Lung (tissue), 16 donors: ENCODE measurements around the gene UTP4. TPM values are rescaled to one million over a fixed set of nuclear protein-coding genes. Genes with fewer than 3 reads are reported as not detected.

Experiments used
- ATAC-seq: fragments of 200-7000 bp; cut with Tn5 transposase; one replicate; pipeline ENCODE4 v1.9.1; 2020; ENCODE audit warnings: moderate number of reproducible peaks; ENCODE audit not compliant: insufficient read depth, low FRiP score
- DNase-seq, 3 donors: peaks; one replicate each; pipeline ENCODE4 v3.0.0-alpha.2; 2013 to 2017
- H3K27ac ChIP-seq, 2 donors: one replicate each; pipeline ENCODE4 v1.5.1; 2013; ENCODE audit warnings: mild to moderate bottlenecking in 2 of 2, moderate library complexity in 2 of 2, control low read depth in 1 of 2, inconsistent platforms in 1 of 2, low read depth in 1 of 2, low read length in 1 of 2
- H3K27me3 ChIP-seq, 3 donors: one replicate each; pipeline ENCODE4 v1.5.1; 2013; ENCODE audit warnings: low read length in 2 of 3; ENCODE audit not compliant: control insufficient read depth in 3 of 3, insufficient read depth in 3 of 3
- H3K36me3 ChIP-seq, 4 donors: one replicate each; pipeline ENCODE4 v1.5.1; 2013; ENCODE audit warnings: low read length in 4 of 4, mild to moderate bottlenecking in 1 of 4, moderate library complexity in 1 of 4; ENCODE audit not compliant: control insufficient read depth in 4 of 4, insufficient read depth in 4 of 4
- H3K4me1 ChIP-seq, 5 donors: one replicate each; pipeline ENCODE4 v1.5.1; 2013; ENCODE audit warnings: low read length in 5 of 5, mild to moderate bottlenecking in 2 of 5, moderate library complexity in 1 of 5; ENCODE audit not compliant: control insufficient read depth in 5 of 5, insufficient read depth in 5 of 5
- H3K4me3 ChIP-seq: one replicate; pipeline ENCODE4 v1.5.1; 2013; ENCODE audit warnings: mild to moderate bottlenecking, control low read depth, moderate library complexity
- H3K9ac ChIP-seq, 2 donors: one replicate each; pipeline ENCODE4 v1.5.1; 2013; ENCODE audit warnings: low read length in 2 of 2, control low read depth in 1 of 2; ENCODE audit not compliant: insufficient read depth in 1 of 2
- H3K9me3 ChIP-seq, 4 donors: one replicate each; pipeline ENCODE4 v1.5.1; 2013; ENCODE audit warnings: low read length in 3 of 4, mild to moderate bottlenecking in 1 of 4, moderate library complexity in 1 of 4; ENCODE audit not compliant: control insufficient read depth in 4 of 4, insufficient read depth in 3 of 4
- WGBS, 2 donors: extraction: QIAGEN DNeasy Blood & Tissue Kit; methylation state at CpG; one replicate each; pipeline ENCODE4 v1.1.7; 2013; 5-methylcytosine and 5-hydroxymethylcytosine counted together
- long read RNA-seq, 5 donors: transcript quantifications; one replicate each; lab custom pipeline, GENCODE V29; 2026
- polyA plus RNA-seq, 2 donors: library from polyadenylated mRNA; stranded (reverse); fragments of 200-250 nt; gene quantifications; one replicate each; pipeline ENCODE4 v1.2.1, GENCODE V29; 2013
- total RNA-seq, 2 donors: library from RNA; depleted of rRNA in 1 of 2; stranded (reverse); fragments of >200 nt in 1 of 2; gene quantifications; one replicate each; pipeline ENCODE4 v1.2.1, GENCODE V29; 2014 to 2021
- TF ChIP-seq, protein P1 (sequence below): IDR thresholded peaks from 2 replicates; pipeline ENCODE4 v1.5.1; 2012; ENCODE audit warnings: mild to moderate bottlenecking; ENCODE audit errors: control extremely low read depth, extremely low read depth
- donor health status: control.
- donor health status: control.
- donor health status: Bipolar disorder and iron deficiency.
- donor health status: healthy.
- donor health status: DM: yes; HTN: yes; CAD: no.

UTP4 gene
- total RNA-seq (10 to 100 TPM; 18.1 to 34.5 TPM), polyA plus RNA-seq (10 to 100 TPM; 21.4 to 30.5 TPM)
- long read RNA-seq, donor 1, partial matches to known transcripts = 0 of 3 reads
- long read RNA-seq, donor 1, other reads (novel, unspliced or antisense) = 0 of 3 reads
- long read RNA-seq, donor 2, partial matches to known transcripts = 0 of 1 reads
- long read RNA-seq, donor 2, other reads (novel, unspliced or antisense) = 0 of 1 reads
- long read RNA-seq, donor 3, full-length matches to known transcripts = 3 of 24 reads
- long read RNA-seq, donor 3, partial matches to known transcripts = 9 of 24 reads
- long read RNA-seq, donor 3, other reads (novel, unspliced or antisense) = 12 of 24 reads
- long read RNA-seq, donor 4, partial matches to known transcripts = 0 of 1 reads
- long read RNA-seq, donor 4, other reads (novel, unspliced or antisense) = 0 of 1 reads
- long read RNA-seq, donor 5, transcript UTP4-201 (17 exons, 2,322 nt) = major isoform, 5 of 13 reads
- long read RNA-seq, donor 5, partial matches to known transcripts = 6 of 13 reads
- long read RNA-seq, donor 5, other reads (novel, unspliced or antisense) = 0 of 13 reads

DNA sequence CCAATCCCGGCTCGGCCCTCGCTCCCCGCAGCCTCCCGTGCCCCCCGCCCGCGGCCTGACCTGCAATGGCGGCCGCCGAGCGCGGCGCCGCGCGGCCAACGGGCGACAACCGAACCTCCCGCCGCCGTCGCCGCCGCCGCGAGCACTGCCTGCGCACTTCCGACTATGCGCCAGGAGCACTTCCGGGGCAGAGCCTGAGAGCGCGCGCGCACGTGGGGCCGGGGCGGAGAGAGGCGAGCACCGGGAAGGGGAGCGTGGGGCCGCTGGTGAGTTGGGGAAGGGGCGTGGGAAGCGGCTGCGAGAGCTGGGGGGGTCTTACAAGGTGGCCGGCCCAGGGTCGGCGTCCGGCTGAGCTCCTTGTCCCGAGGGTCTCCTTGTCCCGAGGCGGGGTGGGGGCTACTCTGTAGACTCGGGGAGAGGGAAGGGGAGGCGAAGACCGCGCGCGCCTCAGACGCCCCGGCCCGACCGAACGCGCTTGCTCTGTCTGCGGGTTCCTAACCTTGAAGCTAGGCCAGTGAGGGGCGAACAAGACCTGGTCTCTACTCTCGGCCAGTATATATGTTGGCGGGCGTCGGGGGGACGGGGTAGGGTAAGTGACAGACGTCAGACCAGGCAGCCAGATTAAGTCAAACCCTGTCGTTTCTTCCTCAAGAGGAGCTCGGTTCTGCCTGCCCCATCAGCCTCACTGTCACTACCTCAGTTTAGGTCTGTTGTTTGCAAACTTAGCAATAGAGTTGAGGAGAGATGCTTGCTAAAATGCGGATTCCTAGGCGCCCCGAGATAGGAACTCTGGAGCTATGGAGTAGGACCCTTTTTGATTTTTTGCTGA, at the start of gene UTP4, which contains the start of gene CHTF8:
Gene UTP4, plus strand, starts transcription at position 226 of the 829 bp plus-strand sequence. CDS start 811 bp downstream, outside the sequence.
Gene CHTF8, minus strand, starts transcription at position 165 of the 829 bp plus-strand sequence. CDS start 11,130 bp downstream, outside the sequence.
- Histone ChIP-seq H3K27ac (peak within 1 kb of the TSS; percentile 87 to 99), H3K4me3 (peak within 1 kb of the TSS; percentile 100), H3K9me3 (no peaks in the 10 kb centered on the region), H3K9ac (peak within 1 kb of the TSS; percentile 87 to 93), H3K27me3 (no peaks in the 10 kb centered on the region), H3K36me3 (peaks cover 0 to 15% (median 7%) of the 10 kb centered on the region in 4 donors), H3K4me1 (peaks cover 4 to 23% (median 11%) of the 10 kb centered on the region in 5 donors)
- ATAC-seq (peak; percentile 94), DNase-seq (peak; percentile 84 to 89 (median 87))
- 0 to 1% methylated on average over 64 to 78 of the region's 78 CpGs for WGBS, 2 donors
- TF ChIP-seq, protein P1, sequence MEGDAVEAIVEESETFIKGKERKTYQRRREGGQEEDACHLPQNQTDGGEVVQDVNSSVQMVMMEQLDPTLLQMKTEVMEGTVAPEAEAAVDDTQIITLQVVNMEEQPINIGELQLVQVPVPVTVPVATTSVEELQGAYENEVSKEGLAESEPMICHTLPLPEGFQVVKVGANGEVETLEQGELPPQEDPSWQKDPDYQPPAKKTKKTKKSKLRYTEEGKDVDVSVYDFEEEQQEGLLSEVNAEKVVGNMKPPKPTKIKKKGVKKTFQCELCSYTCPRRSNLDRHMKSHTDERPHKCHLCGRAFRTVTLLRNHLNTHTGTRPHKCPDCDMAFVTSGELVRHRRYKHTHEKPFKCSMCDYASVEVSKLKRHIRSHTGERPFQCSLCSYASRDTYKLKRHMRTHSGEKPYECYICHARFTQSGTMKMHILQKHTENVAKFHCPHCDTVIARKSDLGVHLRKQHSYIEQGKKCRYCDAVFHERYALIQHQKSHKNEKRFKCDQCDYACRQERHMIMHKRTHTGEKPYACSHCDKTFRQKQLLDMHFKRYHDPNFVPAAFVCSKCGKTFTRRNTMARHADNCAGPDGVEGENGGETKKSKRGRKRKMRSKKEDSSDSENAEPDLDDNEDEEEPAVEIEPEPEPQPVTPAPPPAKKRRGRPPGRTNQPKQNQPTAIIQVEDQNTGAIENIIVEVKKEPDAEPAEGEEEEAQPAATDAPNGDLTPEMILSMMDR = no peak

GRCh38 chr16:69083306-69083941, 49.0 kb upstream of the UTP4 start:
- TF ChIP-seq, protein P1 = no peak
- Histone ChIP-seq H3K27me3 (no peaks in the 10 kb centered on the region), H3K4me3 (no peak overlapping the region), H3K36me3 (peaks cover 0 to 7% (median 0%) of the 10 kb centered on the region in 4 donors), H3K27ac (no peak overlapping the region), H3K9me3 (peaks cover 0 to 2% (median 0%) of the 10 kb centered on the region in 4 donors), H3K9ac (no peak overlapping the region), H3K4me1 (peaks cover 0 to 9% (median 3%) of the 10 kb centered on the region in 5 donors)
- WGBS, 2 donors = 89 to 92% methylated on average over 16 of the region's 16 CpGs
- ATAC-seq (no peak), DNase-seq (no peak)

DNA sequence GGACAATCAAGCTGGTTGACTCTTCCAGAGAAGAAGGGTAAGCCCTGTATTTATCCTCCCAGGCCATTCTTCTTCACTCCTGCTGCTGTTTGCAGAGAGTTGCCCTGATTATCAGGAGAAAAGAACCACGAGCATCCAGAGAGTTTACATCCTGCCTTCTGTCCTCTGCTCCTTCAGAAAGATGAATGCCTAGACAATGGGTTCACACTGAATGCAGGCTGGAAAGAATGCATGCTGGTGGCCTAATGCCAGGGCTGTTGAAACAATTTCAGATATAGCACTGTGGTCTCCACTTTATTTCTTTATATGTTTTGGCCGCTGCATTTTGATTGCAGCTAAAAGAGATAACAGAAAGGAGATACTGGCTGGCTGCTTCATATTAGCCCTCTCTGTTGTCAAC, 48.2 kb upstream of the UTP4 start:
- H3K4me1 ChIP-seq = peaks cover 0 to 14% (median 3%) of the 10 kb centered on the region in 5 donors
- TF ChIP-seq, protein P1 = no peak
- 49 to 75% methylated on average over 2 of the region's 2 CpGs for WGBS, 2 donors
- H3K27me3 ChIP-seq = no peaks in the 10 kb centered on the region
- H3K4me3 ChIP-seq = no peak overlapping the region
- peaks cover 0 to 7% (median 0%) of the 10 kb centered on the region in 4 donors for H3K36me3 ChIP-seq
- H3K27ac ChIP-seq = no peak overlapping the region
- ATAC-seq (no peak), DNase-seq (peak in 2 of 3 donors; percentile 65 to 79)
- no peak overlapping the region for H3K9ac ChIP-seq
- H3K9me3 ChIP-seq = peaks cover 0 to 2% (median 0%) of the 10 kb centered on the region in 4 donors
